Measurements from ENCODE around the gene TMA7.
"Not testable (repeated sequence)": the region's sequence is repeated elsewhere in the genome, so short reads cannot be mapped to it uniquely, and the experiment has no call there.

Gene TMA7

DNA sequence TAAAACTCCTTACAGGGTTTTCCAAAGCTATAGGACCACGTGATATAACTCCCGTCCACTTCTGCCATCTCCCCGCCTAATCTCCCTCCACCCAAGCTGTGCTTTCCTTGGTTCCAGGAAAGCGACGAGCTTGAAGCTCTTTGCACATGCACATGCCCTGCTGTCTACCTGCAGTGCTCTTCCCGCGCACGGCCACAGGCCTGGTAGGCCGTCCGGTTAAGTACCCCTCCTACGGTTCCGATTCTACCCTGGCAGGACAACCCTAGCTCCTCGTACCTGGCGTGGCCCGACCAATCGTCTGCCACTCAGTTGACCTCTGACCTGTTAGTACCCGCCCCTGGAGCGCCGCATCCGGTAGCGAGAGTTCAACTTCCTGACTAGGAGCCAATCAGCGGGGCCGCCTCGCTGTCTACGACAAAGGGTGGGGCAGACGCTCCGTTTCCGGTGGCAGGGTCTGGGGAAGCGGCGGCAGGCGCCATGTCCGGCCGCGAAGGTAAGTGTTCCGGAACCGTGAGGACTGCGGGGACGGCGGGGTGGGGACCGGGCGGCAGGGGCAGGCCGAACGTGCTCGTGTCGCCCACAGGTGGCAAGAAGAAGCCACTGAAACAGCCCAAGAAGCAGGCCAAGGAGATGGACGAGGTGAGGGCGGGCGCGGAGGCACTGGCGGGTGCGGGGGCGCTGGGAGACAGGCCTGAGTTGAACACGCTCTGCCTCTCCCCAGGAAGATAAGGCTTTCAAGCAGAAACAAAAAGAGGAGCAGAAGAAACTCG, at the start of gene TMA7, which contains the start of gene CCDC51:
Gene TMA7 (plus strand): TSS at position 438 of the 770 bp plus-strand sequence. CDS start 40 bp downstream, at position 478.
Gene CCDC51 (minus strand): TSS at position 300 of the 770 bp plus-strand sequence. CDS start 4,991 bp downstream, outside the sequence.
- peak; percentile 97 to 98 for DNase-seq (ENCODE audit: low read depth in 2 of 2)

DNA sequence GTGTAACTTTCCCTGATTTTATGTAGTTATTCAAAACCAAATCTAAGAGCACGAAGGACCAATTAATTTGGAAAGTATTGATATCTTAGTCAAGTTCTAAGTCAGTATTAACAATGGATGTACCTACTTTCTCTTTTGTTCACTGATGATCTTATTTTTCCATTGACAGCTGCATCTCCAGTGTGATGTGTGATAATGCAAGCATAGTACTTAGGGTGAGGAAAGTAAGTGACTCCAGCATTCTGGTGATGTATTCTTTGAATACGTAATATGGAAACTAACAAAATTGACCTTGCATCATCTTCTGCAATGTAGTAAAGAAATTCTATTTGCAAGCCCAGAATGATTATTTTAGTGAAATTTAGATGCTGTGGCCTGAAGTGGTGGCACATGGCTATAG, 45.7 kb upstream of the TMA7 start:
- DNase-seq (ENCODE audit: low read depth in 2 of 2): no peak

DNA sequence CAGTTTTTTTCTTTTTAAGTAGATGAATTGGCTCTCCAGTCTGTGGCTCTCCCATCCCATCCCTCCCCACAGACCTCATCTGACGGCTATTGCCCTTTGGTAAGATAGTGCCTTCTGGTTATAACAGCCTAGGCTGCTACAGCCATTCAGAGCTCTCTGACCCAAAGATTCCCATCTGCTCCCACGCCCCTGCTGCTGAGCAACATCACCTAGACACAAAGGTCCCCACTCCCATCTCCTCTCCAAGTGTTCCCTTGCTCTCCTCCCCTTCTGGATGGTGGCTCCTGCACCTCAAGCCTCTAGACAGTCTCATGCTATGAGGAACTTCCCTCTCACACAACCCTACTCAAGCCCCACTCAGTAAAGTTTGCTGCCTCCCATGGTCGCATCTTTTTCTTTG, 44.3 kb upstream of the TMA7 start:
- DNase-seq (ENCODE audit: low read depth in 2 of 2): no peak

- no peak for DNase-seq (ENCODE audit: low read depth in 2 of 2)
Measured at GRCh38 chr3:48397767-48398681, 42.0 kb upstream of the TMA7 start.

DNA sequence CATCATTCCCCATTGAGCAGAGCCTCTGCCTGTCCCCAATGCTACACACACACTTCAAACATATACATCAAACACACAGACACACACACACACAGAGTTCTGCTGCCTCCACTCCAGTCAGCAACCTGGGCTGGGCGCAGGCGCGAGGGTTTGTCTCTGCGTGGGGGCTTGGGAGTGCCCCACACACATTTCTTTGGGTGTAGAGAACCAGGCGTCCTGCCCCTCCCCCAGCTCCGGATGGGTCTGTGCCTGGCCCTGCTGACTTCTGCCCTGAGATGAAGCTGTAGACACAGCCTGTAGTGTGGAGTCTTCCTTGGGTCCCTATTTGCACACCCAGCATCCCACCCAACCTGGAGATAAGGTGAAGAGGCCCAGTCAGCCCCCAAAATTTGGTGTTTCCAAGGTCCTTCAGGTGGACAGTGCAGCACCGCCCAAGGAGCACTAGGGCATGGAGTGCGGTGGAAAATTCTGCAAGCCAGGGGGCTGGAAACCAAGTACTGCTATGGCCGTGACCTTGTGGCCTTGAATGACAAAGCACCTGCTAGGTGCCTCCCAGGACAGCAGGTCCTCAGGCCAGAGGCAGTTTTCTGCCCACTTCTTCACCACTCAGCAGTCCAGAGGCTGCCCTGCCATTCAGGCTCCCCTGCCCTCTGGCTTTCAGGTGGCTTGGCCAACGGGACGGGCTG, 41.2 kb upstream of the TMA7 start:
- no peak for DNase-seq (ENCODE audit: low read depth in 2 of 2)

DNA sequence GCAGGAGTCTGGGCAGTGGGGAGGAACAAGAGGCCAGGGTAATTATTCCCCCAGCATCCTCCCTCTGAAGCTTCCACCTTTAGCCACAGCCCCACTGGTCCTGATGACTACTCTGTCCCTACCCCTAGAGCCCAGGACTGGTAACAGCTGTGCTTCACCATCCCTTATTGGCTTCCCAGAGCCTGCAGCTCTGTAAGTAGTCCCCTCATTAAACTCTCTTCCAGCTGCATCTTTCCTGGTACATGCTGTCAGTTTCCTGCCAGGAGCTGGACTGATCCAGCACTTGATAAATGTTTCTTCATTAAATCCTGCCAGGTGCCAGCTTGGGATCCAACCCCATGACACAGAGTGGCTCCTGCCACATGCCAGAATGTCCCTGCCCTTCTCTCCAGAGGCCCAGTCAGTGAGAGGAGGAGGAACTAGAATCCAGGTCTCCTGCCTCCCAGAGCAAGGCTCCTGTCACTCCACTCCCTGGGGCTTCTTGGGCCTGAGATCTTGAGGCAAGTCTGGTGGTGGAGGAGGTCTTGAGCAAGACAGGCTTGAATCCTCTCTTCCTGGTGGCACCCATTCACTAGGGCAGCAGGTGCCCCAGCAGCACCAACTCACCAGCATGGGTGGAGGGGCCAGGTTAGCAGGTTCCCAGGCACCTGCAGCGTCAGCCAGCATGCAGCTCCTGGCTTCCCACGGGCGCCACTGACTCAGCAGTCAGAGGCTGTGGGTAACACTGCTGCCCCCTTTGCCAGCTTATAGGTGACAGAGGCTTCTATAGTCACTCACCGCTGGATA, 40.5 kb upstream of the TMA7 start:
- DNase-seq (ENCODE audit: low read depth in 2 of 2): no peak

- peak; percentile 9 to 48 for DNase-seq (ENCODE audit: low read depth in 2 of 2)
Measured at GRCh38 chr3:48400824-48401433, 39.1 kb upstream of the TMA7 start.

DNA sequence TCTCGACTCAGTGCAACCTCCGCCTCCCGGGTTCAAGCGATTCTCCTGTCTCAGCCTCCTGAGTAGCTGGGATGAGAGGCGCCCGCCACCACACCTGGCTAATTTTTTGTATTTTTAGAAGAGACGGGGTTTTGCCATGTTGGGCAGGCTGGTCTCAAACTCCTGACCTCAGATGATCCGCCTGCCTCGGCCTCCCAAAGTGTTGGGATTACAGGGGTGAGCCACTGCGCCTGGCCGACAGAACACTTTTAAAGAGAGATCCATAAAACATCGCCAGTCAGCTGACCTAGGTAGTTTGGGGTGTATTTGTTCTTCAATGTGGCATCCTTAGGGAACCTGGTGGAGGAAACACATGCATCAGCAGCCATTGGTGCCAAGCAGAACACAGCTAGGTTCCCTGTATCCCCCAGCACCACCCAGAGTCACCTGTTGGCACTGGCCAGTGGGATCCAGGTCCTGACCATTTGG, 38.6 kb upstream of the TMA7 start:
- not testable (repeated sequence) for DNase-seq (ENCODE audit: low read depth in 2 of 2)

- DNase-seq (ENCODE audit: low read depth in 2 of 2): no peak
Measured at GRCh38 chr3:48402281-48402732, 37.8 kb upstream of the TMA7 start.

- no peak for DNase-seq (ENCODE audit: low read depth in 2 of 2)
Measured at GRCh38 chr3:48402907-48403306, 37.1 kb upstream of the TMA7 start.

- DNase-seq (ENCODE audit: low read depth in 2 of 2): no peak
Measured at GRCh38 chr3:48403533-48404439, 36.3 kb upstream of the TMA7 start.

DNA sequence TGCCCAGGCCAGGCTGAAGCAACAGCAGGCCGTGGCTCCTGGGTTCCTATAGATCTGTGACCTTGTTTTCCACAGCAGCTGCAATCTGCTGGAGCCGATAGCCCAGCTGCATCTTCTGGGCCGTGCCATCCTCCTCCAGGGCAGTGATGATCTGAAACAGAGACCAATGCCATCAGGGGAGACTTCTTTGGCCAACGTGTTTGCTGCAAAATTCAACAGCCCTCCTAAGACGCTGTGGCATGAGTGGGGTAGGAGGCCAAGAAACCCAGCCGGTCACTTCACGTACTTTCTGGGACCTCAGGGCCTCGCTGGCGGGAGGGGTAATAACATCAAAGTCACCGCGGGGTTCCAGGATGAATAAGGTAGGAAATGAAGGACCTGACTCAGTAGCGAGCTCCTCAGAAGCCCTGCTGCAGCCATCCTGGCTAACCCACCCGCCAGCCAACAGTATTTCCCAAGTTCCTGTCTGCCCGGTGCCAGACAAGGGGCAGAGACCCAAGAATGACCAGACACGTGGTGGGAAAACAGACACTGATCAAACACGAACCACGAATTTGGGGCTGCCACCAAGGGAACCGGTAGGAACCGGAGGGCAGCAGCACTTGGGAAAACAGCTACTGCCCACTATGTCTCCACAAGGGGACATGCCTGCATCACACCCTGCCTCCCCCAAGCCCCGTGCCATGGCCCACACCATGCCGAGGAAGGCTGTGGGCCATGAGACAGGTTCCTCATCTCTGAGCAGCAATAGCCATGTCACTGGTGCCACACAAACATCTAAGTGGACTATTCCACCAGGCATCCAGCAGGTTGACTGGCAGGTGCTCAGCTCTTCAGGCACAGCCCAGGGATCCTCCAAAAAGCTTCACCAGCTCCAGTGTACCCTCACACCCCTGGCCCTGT, 35.4 kb upstream of the TMA7 start:
- DNase-seq (ENCODE audit: low read depth in 2 of 2): no peak

- no peak for DNase-seq (ENCODE audit: low read depth in 2 of 2)
Measured at GRCh38 chr3:48405343-48405881, 34.6 kb upstream of the TMA7 start.

- DNase-seq (ENCODE audit: low read depth in 2 of 2): no peak
Measured at GRCh38 chr3:48405971-48406370, 34.1 kb upstream of the TMA7 start.

DNA sequence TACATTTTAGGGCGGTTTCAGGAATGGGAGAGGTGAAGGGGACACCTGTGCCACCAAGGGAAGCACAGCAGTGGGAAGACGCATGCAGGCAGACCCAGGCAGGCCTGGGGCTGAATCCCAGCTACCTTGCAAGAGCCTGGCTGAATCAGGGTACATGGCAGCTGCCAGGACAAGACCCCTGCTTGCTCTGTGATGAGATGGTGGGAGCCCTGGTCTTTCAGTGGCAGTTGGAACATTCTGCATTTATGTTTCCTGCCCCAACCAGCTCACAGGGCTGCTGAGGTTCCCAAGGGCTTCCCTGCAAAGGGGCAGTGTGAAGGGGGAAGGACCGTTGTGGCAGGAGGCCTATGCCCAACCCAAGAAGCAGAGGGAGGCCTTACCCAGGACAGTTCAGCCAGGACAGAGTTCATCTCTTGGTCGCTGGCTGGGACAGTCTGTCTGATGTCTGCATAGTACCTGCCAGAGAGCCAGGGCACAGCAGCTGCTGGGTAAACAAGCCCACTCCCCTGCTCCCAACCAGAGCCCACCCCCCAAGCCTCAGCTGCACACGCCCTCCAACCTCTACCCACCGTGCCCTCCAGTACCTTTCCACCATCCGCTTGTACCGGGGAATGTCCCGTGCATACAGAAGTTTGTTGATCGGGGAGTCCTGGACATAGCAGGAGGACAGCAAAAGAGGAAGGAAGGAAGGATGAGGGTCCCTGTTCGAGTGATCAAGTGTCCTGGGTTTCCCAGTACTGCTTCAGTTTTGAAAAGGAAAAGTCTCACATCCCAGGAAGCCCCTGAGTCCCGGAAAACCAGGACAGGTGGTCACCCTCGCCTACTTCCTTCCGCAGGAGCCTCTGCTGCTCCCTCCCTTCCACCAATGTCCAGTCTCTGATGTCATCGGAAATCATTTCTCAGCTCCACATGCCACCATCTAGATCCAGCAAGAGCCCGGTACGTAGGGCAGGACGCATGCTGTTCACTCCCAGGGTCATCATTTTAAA, 33.3 kb upstream of the TMA7 start:
- no peak for DNase-seq (ENCODE audit: low read depth in 2 of 2)

DNA sequence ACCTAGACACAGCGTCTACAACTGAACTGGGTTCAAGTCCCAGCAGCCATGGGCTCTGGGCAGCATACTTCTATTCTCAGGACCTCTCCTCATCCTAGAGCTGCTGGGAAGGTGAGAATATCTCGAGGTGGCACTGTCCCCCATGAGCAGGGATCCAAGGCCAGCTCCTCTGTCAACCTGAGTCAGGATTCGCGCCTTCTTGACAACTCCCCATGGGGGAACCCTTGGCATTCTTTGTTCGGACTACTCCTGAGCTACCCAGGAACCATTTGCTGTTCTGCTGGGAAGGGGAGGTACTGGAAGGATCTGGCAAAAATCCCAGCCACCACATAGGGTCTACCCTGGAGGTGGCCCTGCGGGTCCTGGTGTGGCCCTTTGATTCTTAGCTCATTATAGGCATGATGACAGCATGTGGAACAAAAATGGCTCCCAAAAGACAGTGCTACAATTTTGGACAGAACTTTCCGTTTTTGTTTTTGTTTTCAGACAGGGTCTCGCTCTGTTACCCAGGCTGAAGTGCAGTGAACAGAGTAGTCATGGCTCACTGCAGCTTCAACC, 32.4 kb upstream of the TMA7 start:
- DNase-seq (ENCODE audit: low read depth in 2 of 2): no peak
